Measurements from ENCODE around the gene TAF6L. TPM values are rescaled to one million over a fixed set of nuclear protein-coding genes. Genes with fewer than 3 reads are reported as not detected.
A peak's percentile ranks its signal among the peaks of the same experiment; 100 is the strongest.

The TAF6L gene
- total RNA-seq, 1 experiment from 2014 or later = 37.7 TPM

- no peak overlapping the region for H4K91ac ChIP-seq (ENCODE audit: insufficient read length, low read depth, low read length)
- no peaks in the 10 kb centered on the region for H3K4me1 ChIP-seq (ENCODE audit: insufficient read depth, low read length)
- H3K23ac ChIP-seq (ENCODE audit: insufficient read length, low read depth, low read length) = no peak overlapping the region
- Mint-ChIP-seq H3K4me3 (peak overlapping the region in 1 of 2 experiments; percentile 60; a peak in 1 of 5 replicates), H3K27ac (peak overlapping the region in 1 of 3 experiments; percentile 55; a peak in 1 of 7 replicates), H3K36me3 (ENCODE audit: insufficient read depth in 1 of 3, low read depth in 3 of 3) (peaks cover 29 to 44% (median 33%) of the 10 kb centered on the region in 3 experiments), H3K4me1 (peaks cover 12 to 21% of the 10 kb centered on the region in 2 experiments), H3K27me3 (ENCODE audit: low read depth) (no peaks in the 10 kb centered on the region), H3K9me3 (no peaks in the 10 kb centered on the region)
- DNase-seq = no peak
- H4K20me1 ChIP-seq (ENCODE audit: control insufficient read depth, insufficient read depth, insufficient read length) = no peaks in the 10 kb centered on the region
- peaks cover 3% of the 10 kb centered on the region for H3K23me2 ChIP-seq (ENCODE audit: insufficient read length, low read depth, low read length, poor library complexity, severe bottlenecking)
- no peak overlapping the region for H3T11ph ChIP-seq (ENCODE audit: low read length)
- H3K27me3 ChIP-seq (ENCODE audit: insufficient read depth, low read length) = no peaks in the 10 kb centered on the region
- peaks cover 12% of the 10 kb centered on the region for H3K79me1 ChIP-seq (ENCODE audit: insufficient read depth, low read depth, low read length, poor library complexity, severe bottlenecking)
- H3K18ac ChIP-seq (ENCODE audit: insufficient read length, low read depth, low read length) = no peak overlapping the region
- H4K8ac ChIP-seq (replicated peaks; ENCODE audit: insufficient read length, low read depth, low read length) = no peak overlapping the region
- H3K9ac ChIP-seq (ENCODE audit: extremely low read depth, insufficient read length, low read length) = no peak overlapping the region
- H3K4ac ChIP-seq (ENCODE audit: low read depth, low read length) = no peak overlapping the region
- H3K14ac ChIP-seq (ENCODE audit: insufficient read depth, low read length) = no peak overlapping the region
- no peak overlapping the region for H4K5ac ChIP-seq (ENCODE audit: insufficient read length, low read depth, low read length)
- H3K9me3 ChIP-seq (ENCODE audit: control insufficient read depth, low read depth, low read length) = no peaks in the 10 kb centered on the region
- H2BK20ac ChIP-seq (ENCODE audit: low read depth, low read length, poor library complexity, severe bottlenecking) = no peak overlapping the region
- no peak overlapping the region for H3K27ac ChIP-seq (ENCODE audit: insufficient read length, low read depth, low read length)
- H3K4me2 ChIP-seq (ENCODE audit: insufficient read depth, insufficient read length, low read length) = no peak overlapping the region
- no peak overlapping the region for H2AK5ac ChIP-seq (ENCODE audit: insufficient read length, low read length)
- WGBS (ENCODE audit: extremely low coverage, insufficient read length, low lambda C conversion rate) = no CpG with 5 or more reads among the region's 14 CpGs
- no peak overlapping the region for H2AFZ ChIP-seq (ENCODE audit: low read length)
- H2BK120ac ChIP-seq (ENCODE audit: low read depth, low read length, poor library complexity, severe bottlenecking) = no peak overlapping the region
- H3K56ac ChIP-seq (ENCODE audit: insufficient read length, low read depth, low read length) = no peak overlapping the region
- no peak overlapping the region for H2BK5ac ChIP-seq (ENCODE audit: insufficient read length, low read length)
- H2BK15ac ChIP-seq (ENCODE audit: low read depth, low read length) = no peak overlapping the region
- peaks cover 21% of the 10 kb centered on the region; the same call in 1 of the 2 replicates for H3K79me2 ChIP-seq (ENCODE audit: insufficient read depth, low read length)
- H2BK12ac ChIP-seq (ENCODE audit: insufficient read length, low read depth, low read length) = no peak overlapping the region
- TF ChIP-seq, protein P1, sequence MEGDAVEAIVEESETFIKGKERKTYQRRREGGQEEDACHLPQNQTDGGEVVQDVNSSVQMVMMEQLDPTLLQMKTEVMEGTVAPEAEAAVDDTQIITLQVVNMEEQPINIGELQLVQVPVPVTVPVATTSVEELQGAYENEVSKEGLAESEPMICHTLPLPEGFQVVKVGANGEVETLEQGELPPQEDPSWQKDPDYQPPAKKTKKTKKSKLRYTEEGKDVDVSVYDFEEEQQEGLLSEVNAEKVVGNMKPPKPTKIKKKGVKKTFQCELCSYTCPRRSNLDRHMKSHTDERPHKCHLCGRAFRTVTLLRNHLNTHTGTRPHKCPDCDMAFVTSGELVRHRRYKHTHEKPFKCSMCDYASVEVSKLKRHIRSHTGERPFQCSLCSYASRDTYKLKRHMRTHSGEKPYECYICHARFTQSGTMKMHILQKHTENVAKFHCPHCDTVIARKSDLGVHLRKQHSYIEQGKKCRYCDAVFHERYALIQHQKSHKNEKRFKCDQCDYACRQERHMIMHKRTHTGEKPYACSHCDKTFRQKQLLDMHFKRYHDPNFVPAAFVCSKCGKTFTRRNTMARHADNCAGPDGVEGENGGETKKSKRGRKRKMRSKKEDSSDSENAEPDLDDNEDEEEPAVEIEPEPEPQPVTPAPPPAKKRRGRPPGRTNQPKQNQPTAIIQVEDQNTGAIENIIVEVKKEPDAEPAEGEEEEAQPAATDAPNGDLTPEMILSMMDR (conservative IDR thresholded peaks at IDR 0.05) = no peak
These were observed 18.9 kb upstream of the TAF6L start for GRCh38 chr11:62752177-62752785.
